HG03108 (cell line): ENCODE data around the gene ARHGAP8.
"Not testable (repeated sequence)": the region's sequence is repeated elsewhere in the genome, so short reads cannot be mapped to it uniquely, and the experiment has no call there.

Source experiments
- ATAC-seq: cut with Tn5 transposase; IDR thresholded peaks from one replicate; pipeline ENCODE4 v1.9.1; 2021; ENCODE audit warnings: moderate library complexity; ENCODE audit not compliant: unreplicated experiment

The ARHGAP8 gene

DNA sequence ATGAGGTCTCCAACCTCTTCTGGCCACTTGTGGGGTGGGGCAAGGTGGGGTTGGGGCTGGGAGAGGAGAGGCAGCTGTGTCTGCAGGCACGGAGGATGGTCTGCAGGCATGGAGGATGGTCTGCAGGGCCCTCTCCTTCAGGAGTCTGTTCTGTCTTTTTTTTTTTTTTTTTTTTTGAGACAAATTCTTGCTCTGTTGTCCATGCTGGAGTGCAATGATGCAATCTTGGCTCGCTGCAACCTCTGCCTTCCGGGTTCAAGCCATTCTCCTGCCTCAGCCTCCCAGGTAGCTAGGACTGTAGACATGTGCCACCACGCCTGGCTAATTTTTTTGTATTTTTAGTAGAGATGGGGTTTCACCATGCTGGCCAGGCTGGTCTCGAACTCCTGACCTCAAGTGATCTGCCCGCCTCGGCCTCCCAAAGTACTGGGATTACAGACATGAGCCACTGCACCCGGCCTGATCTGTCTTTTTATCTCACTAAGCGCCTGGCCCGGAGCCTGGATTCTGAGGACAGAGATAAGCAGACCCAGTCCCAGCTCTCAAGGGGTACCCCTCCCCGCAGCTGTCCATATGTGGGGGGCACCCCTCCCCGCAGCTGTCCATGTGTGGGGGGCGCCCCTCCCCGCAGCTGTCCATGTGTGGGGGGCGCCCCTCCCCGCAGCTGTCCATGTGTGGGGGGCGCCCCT, 47.7 kb downstream of the ARHGAP8 start:
- not testable (repeated sequence) for ATAC-seq

DNA sequence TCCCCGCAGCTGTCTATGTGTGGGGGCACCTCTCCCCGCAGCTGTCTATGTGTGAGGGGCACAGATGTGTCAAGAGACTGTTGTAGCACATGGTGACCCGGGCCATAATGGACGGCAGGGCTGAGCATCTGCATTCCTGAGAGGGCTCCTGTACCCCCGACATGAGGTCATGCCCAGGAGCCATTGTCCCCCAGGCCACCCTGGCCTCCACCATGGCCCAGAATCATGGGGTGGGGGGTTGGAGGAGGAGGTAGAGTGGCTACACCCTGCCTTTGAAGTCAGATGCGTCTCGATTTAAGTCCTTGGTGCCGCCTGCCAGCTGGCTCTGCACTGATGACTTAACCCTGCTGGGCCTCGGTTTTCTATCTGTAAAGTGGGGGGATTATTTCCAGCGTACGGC, 49.1 kb downstream of the ARHGAP8 start:
- no peak for ATAC-seq

DNA sequence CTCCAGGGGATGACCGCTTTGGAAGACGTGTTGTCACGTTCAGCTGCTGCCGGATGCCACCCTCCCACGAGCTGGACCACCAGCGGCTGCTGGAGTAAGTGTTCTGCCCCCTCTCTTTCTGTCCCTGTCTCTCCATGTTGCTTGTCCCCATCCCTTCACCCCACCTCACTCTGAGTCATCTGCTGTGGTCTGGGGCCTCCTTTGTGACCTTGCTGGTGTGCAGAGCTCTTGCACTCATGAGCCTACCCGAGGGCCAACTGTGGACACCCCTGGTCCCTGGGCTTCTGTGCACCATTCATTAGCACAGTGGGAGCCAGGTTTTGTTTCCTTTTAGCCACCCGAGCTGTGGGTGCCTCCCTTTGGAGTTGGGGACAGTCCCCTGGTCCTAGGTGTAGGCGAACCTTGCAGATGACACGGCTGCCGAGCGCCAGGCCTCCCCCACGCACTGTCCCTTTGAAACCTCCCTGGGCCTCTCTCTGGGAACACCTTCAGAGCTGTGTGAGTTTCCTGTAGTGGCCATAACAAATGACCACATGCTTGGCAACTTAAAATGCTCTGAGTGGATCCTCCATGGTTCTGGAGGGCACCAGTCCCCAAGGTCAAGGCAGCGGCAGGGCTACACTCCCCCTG, 49.8 kb downstream of the ARHGAP8 start:
- no peak for ATAC-seq

DNA sequence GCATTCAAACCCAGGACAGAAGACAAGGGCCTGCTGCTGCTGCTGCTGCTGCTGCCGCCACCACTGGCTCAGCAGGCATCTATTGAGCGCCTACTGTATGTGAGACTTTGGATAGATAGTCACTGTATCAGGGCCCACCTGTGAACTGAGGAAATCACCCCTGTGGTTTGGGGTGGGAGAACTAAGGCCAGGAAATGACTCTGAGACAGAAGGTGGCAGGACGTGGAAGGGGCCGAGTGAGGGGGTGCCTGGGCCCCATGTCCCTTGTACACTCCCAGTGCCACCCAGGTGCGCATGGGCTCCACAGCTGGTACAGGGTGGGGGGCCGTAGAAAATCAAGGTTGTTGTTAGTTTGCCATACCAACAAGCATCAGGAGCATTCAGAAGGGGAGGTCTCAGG, 50.6 kb downstream of the ARHGAP8 start:
- no peak for ATAC-seq

DNA sequence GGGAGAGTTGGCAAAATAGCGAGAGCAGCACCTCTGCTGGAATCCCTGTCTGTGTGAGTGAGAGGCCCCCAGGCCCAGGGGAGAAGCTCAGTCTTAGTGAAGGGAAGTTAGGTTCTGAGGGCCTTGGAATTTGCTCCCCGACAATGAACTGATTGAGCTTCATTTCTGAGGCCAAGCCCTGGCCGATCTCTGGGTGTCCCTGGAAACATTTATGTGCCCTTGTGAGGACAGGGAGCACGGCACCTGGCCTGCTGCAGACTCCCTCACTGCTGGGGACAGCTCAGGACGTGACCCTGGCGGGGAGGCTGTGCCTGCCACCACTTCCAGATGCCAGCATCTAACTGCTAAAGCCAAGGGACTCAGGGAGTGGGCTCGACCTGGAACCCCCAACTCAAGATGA, 52.0 kb downstream of the ARHGAP8 start:
- no peak for ATAC-seq

DNA sequence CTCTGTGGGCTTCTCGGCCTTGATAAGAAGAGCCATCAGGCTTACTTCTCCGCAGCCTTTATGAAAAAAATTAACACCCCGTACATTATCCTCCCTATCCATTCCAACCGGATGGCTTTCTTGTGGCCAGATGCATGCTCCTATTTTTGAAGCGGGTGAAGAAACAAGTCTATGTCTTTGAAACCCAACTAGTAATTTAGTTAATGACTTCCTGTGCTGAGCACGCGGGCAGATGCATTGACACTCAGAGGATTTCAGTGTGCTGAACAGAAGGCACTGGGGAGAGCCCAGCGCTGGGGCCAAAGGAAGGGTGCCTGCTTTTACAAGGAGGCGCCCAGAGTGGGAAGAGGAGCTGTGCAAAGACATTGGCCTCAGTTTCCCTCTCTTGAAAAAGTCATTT, 53.3 kb downstream of the ARHGAP8 start:
- ATAC-seq, result no peak

DNA sequence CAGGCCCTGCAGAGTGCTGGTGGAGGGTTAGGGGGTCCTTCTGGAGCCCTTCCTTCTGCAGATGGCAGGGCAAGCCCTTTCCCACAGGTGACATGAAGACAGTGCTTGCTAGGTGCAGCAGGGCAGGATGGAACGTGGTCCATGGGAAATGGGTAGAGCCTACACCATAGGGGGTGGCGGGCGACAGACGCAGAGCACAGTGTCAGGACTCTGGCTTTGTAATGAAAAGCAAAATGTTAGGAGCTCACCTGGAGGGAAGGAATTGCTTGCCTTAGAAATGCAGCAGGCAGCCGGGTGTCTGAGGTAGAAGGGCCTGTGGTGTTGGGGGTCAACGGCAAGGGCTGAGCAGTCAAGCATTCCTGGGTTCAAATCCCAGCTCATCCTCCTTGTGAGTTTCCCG, 54.9 kb downstream of the ARHGAP8 start:
- ATAC-seq, result no peak

DNA sequence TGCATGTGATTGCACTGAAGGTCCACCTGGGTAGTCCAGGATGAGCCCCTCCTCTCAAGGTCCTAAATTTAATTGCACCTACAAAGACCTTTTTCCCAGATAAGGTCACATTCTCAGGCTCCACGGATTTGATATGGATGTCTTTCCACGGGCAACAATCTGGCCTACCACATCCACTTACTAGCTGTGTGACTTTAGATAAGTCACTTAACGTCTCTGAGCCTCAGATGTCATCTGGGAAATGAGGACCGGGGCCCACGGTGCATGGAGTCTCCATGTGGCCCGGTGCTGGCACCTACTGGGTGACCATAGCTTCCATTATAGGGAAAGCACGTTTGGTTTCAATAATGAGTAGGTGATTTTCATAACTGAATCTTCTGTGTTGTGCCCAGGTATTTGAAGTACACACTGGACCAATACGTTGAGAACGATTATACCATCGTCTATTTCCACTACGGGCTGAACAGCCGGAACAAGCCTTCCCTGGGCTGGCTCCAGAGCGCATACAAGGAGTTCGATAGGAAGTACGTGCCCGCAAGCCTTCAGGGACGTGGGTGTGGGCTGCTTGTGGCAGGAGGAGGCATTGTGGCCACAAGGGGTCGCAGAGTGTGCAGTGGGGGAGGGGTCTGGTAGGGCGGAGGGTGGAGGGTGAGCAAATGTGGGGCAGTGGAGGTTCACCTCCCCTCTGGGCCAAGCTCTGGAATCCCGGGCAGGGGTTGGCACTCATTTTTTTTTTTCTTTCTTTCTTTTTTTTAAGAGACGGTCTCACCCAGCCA, 55.7 kb downstream of the ARHGAP8 start:
- no peak for ATAC-seq

DNA sequence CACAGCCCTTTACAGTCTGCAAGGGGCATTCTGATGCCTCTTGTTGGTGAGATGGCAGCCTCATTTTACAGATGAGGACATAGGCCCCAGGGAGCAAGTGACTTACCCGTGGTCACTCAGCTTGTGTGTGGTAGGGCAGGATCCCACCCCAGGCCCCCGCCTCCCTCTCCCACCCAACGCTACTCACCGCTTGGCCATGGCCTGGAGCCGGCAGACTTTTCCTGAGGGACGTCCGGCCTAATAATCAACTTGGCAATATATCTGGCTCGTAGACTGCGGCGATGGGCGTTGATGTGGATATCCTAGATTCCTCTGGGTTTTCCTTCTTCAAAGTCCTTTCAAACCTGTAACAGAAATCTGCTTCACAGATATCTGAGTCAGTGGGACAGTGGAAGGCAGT, 57.1 kb downstream of the ARHGAP8 start:
- ATAC-seq, result no peak

DNA sequence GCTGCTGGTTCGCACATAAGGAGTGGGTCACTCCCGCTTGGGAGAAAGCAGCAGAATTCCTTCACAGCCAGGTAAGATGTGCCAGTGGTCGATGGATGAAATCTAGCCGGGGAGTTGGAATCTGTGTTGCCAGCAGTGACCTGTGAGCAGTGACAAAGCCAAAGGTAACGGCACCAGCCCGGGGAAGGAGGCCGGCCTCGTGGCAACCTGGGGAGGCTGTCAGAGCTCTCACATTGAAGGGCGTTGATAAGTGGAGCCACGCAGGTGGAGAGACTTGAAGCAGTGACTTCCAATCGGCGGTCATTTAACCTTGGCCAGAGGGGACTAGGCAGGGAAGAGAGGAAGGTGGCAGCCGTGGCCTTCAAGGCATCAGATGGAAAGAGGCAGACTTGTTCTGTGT, 58.8 kb downstream of the ARHGAP8 start:
- no peak for ATAC-seq

DNA sequence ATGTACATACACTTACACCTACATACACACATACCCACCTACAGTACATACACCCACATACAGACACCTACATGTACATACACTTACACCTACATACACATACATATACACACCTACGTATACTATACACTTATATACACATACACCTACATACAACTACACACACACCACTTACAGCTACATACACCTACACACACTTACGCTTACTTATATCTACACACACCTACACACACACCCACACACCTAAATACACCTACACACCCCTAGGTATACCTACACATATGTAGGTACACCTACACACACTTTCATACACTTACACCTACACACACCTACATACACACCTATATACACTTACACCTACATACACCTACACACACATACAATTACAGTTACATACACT, 61.0 kb downstream of the ARHGAP8 start:
- no peak for ATAC-seq

DNA sequence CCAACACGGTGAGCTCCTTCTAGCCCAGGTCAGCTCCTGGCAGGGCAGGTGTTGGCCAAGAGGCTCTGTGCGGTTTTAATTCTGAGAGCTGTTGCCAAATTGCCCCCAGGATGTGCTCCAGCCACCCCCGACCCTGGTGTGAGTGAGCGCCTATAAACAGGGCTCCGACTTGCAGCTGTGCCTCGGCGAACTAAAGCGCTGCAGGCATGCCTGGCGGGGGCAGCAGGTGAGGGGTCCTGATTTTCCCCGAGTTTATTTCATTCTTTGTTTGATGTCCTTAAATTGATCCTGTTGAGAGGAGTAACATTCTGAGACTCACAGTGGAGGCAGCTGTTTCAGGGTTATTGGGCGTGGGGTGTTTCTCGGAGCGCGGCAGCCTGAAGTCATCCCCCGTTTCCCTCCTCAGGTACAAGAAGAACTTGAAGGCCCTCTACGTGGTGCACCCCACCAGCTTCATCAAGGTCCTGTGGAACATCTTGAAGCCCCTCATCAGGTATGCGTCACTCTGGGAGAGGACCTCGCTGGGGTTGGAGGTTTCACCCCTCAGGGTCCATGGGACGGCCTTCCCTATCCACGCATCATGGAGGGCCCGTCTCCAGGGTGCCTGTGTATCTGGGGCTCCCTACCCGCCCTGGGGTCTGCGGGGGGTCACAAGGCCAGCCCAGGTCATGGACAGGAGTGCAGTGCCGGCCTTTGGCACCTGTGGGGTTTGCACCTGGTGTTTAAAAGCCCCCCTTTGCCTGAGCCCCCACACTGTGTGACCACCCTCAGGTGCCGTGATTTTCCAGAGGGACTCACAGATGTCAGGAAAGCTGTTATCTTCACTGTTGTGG, 62.1 kb downstream of the ARHGAP8 start:
- no peak for ATAC-seq

DNA sequence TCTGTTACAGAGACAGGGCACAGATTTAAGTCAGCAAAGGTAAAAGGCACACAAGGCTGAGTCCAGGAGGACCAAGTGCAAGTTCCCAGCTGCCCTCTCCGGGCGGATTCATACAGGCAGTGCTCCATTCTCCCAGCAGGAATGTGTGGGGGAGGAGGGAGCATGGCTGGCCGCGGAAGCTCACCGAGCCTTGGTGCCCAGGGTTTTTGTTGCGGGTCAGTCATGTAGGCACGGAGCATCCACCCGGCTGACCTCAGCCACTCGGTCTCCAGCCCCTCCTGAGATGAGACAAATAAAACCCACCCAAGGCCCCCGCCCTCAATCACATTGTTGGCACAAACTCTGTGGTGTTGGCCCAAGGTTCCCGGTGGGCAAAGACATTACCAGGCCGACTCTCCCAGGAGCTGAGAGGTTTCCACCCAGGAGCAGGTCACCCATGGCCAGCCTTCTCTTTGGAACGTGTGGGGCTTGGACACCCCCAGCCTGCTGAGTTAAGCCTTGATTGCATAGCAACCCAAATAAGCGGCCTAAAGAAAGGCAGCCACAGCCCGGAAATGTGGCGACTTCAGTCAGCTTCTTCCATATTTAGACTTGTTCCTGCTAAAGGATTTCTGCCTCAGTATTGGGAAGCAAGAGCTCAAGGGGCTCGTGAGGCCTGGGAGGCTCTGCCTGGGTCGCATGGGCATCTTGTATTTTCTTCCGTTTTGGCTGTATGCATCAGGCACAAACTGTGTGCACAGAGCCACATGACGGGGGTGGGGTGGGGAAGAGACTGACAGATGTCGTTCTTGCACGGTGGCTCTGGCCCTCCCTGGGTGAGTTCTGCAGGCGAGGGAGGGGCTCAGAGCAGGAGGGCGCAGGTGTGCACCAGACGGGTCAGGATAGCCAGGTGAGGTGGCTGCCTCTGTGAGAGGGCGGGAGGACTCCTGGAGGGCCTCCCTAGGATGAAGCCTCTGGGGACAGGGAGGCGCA, 63.0 kb downstream of the ARHGAP8 start:
- ATAC-seq, result no peak

DNA sequence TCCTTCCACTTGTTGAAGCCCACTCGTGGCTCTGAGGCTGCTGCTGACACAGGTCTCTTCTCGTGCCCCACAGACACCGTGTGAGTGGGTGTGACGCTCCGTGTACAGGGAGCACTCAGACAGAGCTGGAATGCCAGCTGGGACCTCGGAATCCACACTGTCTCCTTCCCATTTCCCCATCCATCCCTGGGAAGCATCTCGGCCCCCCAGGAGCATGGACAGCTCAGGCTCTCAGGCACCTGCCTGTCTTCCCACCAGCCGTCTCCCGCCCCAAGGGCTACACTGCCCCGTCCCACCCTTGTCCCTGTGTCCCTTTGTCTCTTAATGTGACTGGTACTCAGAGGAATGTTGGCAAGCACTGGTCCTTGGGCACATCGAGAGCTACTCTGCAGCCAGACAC, 63.8 kb downstream of the ARHGAP8 start:
- ATAC-seq, result no peak

DNA sequence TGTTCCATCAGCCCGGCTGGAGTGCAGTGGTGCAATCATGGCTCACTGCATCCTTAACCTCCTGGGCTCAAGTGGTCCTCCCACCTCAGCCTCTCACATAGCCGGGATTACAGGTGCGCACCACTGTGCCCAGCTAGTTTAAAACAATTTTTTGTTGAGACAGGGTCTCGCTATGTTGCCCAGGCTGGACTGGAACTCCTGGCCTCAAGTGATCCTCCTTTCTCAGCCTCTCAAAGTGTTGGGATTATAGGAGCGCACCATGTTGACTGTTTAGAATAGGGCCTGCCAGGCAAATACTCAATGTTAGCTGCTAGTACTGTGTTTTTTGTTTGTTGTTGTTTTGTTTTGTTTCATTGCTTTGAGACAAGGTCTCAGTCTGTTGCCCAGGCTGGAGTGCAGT, 66.4 kb downstream of the ARHGAP8 start:
- ATAC-seq, result no peak

DNA sequence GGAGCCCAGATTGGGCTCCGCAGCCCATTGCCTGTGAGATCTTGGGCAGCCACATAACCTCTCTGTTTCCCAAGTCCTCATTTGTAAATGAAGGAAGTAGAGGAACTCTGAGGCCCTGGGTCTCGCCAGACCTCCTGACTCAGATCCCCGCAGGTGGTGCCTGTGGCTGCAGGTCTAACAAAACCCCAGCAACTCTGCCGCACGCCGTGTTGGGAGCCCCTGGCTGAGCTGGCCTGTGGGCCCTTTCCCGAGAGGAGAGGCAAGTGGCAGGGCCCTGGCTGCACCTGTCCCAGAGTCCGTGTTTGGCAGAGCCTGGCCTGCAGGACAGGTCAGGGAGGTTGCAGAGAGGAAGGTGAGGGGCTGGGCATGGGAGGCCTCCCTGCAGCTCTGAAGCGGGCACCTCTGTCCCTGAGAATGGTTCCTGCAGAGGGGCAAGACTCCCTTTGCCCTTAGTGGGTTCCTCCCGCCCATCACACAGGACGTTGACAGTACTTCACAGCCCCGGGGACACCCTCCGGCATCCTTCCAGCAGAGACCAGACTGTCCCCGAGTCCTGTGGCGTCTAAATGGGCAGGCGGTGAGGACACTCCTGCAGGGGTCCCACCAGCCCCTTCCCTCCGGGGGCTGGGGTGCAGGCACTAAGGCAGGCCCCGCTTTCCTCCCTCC, 67.7 kb downstream of the ARHGAP8 start:
- no peak for ATAC-seq

DNA sequence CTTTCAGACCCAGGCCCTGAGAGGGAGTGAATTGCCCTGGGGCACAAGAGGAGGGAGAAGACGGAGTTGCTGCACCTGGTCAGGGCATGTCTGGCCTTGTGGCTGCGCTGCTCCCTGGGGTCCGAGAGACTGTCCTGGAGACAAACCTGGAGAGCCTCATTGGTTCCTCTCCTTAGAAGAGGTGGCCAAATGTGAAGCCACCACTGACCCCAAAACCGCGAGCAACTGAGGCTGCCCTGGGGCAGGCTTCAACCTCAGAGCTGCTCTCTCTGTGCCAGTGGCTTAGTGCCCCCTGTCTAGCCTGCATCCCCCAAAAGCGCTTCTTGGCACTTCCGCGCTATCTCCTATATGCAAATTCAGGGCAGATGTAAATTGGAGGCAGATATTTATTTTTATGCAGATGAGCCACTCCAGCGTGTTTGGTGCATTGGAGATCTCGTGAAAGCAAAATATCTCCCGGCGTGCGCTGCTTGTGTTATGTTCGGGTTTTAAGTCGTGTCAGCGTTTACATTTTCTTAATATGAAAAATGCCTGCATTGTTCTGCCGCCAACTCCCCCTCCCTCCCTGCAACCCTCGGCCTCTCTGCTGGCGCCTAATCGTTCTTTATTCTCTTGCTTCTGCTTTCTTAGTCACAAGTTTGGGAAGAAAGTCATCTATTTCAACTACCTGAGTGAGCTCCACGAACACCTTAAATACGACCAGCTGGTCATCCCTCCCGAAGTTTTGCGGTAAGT, 69.5 kb downstream of the ARHGAP8 start:
- ATAC-seq, result no peak

DNA sequence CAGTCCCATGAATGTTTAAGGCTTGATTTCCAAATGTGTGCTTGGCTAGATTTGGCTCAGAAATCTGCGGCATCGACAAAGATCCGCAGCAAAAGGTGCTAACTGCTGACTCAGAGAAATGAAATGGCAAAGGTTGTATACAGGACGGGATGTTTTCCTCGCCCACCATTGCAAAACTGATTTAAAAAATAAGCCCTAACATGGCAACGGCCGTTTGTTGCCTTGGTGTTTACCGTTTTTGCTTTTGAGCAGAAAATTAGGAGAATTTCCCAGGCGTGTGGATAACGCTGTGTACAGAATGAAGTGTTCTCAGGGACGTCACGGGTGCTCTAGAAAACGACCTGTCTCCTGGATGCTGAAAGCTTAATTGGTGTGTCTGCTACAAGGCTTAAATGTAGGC, 70.2 kb downstream of the ARHGAP8 start:
- no peak for ATAC-seq

DNA sequence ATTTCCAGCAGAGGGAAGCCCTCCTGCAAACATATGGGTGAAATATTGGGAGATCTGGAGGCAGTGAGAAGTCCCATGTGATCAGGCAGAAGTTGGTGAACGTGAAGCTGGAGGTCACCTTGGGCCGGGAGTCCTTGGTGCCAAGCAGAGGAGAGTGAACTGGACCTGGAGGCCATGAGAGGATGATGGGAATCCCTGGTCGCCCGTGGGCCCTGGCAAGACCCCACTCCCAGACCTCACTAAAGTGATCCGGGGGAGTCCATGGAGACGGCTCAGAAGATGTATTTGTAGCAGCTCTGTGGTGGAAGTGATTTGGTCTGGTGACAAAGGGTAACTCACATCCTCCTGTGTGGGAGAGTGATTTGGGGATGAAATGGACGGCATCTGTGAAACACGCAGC, 71.0 kb downstream of the ARHGAP8 start:
- no peak for ATAC-seq
